Measurements from ENCODE around the gene GGT5.
"Not testable (repeated sequence)": the region's sequence is repeated elsewhere in the genome, so short reads cannot be mapped to it uniquely, and the experiment has no call there.

- TF ChIP-seq FOXJ3 (CRISPR knock-in tag; IDR thresholded peaks at IDR 0.05; ENCODE audit: borderline replicate concordance); CTCF (IDR thresholded peaks at IDR 0.05); USF2 (CRISPR knock-in tag; IDR thresholded peaks at IDR 0.05); ESRRA (CRISPR knock-in tag; IDR thresholded peaks at IDR 0.05; ENCODE audit: borderline replicate concordance); ATF1 (CRISPR knock-in tag; IDR thresholded peaks at IDR 0.05); JUN (CRISPR knock-in tag; IDR thresholded peaks at IDR 0.05); TEAD4 (CRISPR knock-in tag; IDR thresholded peaks at IDR 0.05); ZNF671 (CRISPR knock-in tag; IDR thresholded peaks at IDR 0.05): not testable (repeated sequence)
- TF ChIP-seq, protein P1, sequence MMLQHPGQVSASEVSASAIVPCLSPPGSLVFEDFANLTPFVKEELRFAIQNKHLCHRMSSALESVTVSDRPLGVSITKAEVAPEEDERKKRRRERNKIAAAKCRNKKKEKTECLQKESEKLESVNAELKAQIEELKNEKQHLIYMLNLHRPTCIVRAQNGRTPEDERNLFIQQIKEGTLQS (CRISPR knock-in tag; conservative IDR thresholded peaks at IDR 0.05): not testable (repeated sequence)
Observed at GRCh38 chr22:24266495-24266894, 21.6 kb upstream of the GGT5 start.

All from WTC11 (cell line).